H1 (cell line): ENCODE data around the gene BRICD5. TPM values are rescaled to one million over a fixed set of nuclear protein-coding genes. Genes with fewer than 3 reads are reported as not detected.

Experiments
- BACH1 ChIP-seq: IDR thresholded peaks from 2 replicates; pipeline ENCODE4 v1.6.1; 2012; ENCODE audit warnings: low read length, improper control_type of control experiment
- BCL11A ChIP-seq, 2 experiments: IDR thresholded peaks; one replicate each; pipeline ENCODE4 v1.6.1; 2011; ENCODE audit warnings: low read depth in 2 of 2, low read length in 2 of 2, mild to moderate bottlenecking in 2 of 2
- BRCA1 ChIP-seq: IDR thresholded peaks from 2 replicates; pipeline ENCODE4 v1.6.1; 2012; ENCODE audit warnings: low read depth, low read length, improper control_type of control experiment
- NANOG ChIP-seq: IDR thresholded peaks from 2 replicates; pipeline ENCODE4 v1.6.1; 2011; ENCODE audit warnings: low read length, low read depth, mild to moderate bottlenecking, inconsistent platforms; ENCODE audit not compliant: insufficient read depth, poor library complexity, severe bottlenecking
- SAP30 ChIP-seq: fragments of 300-600 bp; sonication (generic); IDR thresholded peaks from 2 replicates; pipeline ENCODE4 v1.7.1; 2012; ENCODE audit warnings: low read length, moderate library complexity, mild to moderate bottlenecking, inconsistent platforms; ENCODE audit not compliant: insufficient read depth, insufficient replicate concordance
- TBP ChIP-seq: IDR thresholded peaks from 2 replicates; pipeline ENCODE4 v1.6.1; 2011; ENCODE audit warnings: low read depth, low read length, improper control_type of control experiment
- ZNF274 ChIP-seq: IDR thresholded peaks from 2 replicates; pipeline ENCODE4 v1.7.0; 2012; ENCODE audit warnings: low read length, borderline replicate concordance; ENCODE audit errors: extremely low read depth
- polyA plus RNA-seq, 7 experiments: library from polyadenylated mRNA; depleted of rRNA in 3 of 7; stranded (reverse) in 5 of 7; unstranded in 2 of 7; fragments of >200 nt in 5 of 7; fragments of 200-250 nt in 2 of 7; gene quantifications; 1 replicate in 5 of 7; 2 replicates in 1 of 7; 4 replicates in 1 of 7; pipeline versions ENCODE4 v1.2.1 to v1.2.3, GENCODE V29; 2011 to 2013; ENCODE audit warnings: missing spikeins in 2 of 7, mixed read lengths in 2 of 7
- total RNA-seq: library from RNA; stranded (reverse); fragmentation: NEBNext Ultra II Directional; extraction: Animal tissue kit (Norgen Biotek cat#: 25700); gene quantifications from 2 replicates; pipeline ENCODE4 v1.2.1, GENCODE V29; 2021

Gene BRICD5
- total and polyA plus RNA-seq, 2 of the 8 experiments (the other 6 are each of a cell fraction or from before 2014, with no cell fraction given): 8.5 to 14.2 TPM

DNA sequence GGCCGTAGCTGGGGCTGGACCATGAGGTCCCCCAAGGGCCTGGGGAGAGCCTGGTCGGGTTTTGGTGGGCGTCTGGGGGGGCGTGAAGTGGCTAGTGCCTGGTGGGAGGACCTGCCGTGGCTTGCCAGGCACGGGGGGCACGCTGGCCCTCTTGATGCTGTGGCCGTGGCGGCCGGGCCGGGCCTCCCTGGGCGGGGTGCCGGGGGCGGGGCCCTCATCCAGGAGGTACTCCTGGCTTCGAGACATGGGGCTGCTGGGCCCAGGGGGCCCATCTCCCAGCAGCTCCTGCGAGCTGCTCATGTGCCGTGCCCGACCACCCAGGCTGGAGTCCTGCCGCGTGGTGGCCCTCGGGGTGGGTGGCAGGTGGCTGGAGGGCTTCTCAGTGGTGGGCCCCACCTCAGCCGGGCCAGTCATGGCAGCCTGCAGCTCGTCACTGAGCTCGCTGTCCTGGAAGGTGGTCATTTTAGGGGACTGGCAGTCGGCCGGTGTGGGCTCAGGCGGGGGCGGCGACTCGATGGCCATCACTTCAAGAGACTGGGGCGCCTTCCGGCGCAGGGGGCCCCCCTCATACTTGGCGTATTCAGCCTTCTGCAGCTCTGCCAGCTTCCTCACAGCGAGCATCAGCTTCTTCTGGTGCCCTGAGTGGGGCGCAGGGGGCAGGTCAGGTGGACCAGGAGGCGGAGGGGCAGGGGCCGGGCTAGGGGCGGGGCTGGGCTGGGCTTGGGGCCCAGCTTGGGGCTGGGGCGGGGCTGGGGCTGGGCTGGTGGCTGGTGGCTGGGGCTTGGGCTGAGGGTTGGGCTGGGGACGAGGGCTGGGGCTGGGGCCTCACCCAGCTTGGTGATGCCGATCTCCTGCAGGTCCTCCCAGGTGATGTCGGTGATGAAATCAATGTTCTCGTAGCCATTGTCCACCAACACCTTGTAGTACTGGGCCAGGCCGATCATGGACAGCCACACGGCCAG, 29.4 kb downstream of the BRICD5 start (continued):
- TF ChIP-seq BACH1 (no peak), NANOG (no peak), ZNF274 (no peak), BCL11A (IDR thresholded peaks at IDR 0.05; ENCODE audit: low read depth in 2 of 2, low read length in 2 of 2) (no peak), BRCA1 (no peak), TBP (no peak), SAP30 (no peak)
